Keratinocyte (primary cell): ENCODE results near the gene DMD. TPM values are rescaled to one million over a fixed set of nuclear protein-coding genes. Genes with fewer than 3 reads are reported as not detected.

Experiments
- DNase-seq: peaks from one replicate; pipeline ENCODE4 v3.0.0-alpha.2; 2011; ENCODE audit warnings: low read depth, missing footprints, low spot score
- FAIRE-seq: peaks from 2 replicates; lab custom pipeline; 2011; peaks lifted over from hg19 to GRCh38; lab: Jason Lieb, UNC
- H2AFZ ChIP-seq: 2 replicates; pipeline ENCODE4 v1.6.0; 2012; ENCODE audit warnings: low read length, control low read depth, inconsistent platforms; ENCODE audit not compliant: control insufficient read depth
- H3K27ac ChIP-seq: 2 replicates; pipeline ENCODE4 v1.5.1; 2011; ENCODE audit warnings: low read length; ENCODE audit not compliant: control insufficient read depth, insufficient read depth
- H3K27me3 ChIP-seq: 3 replicates; pipeline ENCODE4 v1.6.0; 2011; ENCODE audit warnings: low read length; ENCODE audit not compliant: control insufficient read depth, insufficient read depth; ENCODE audit errors: extremely low read depth
- H3K36me3 ChIP-seq, 2 experiments: 2 replicates in 1 of 2; 3 replicates in 1 of 2; pipeline ENCODE4 v1.5.1; 2011; ENCODE audit warnings: low read length in 2 of 2, mild to moderate bottlenecking in 1 of 2; ENCODE audit not compliant: control insufficient read depth in 2 of 2, insufficient read depth in 2 of 2; ENCODE audit errors: extremely low read depth in 1 of 2
- H3K4me1 ChIP-seq: 3 replicates; pipeline ENCODE4 v1.5.1; 2011; ENCODE audit warnings: low read length; ENCODE audit not compliant: control insufficient read depth, insufficient read depth; ENCODE audit errors: extremely low read depth
- H3K4me2 ChIP-seq: 3 replicates; pipeline ENCODE4 v1.6.0; 2011; ENCODE audit warnings: low read depth, low read length; ENCODE audit not compliant: control insufficient read depth, insufficient read depth; ENCODE audit errors: extremely low read depth
- H3K4me3 ChIP-seq, 3 experiments: fragments of 200-600 bp in 1 of 3; sonication (generic) in 1 of 3; 2 replicates in 2 of 3; 3 replicates in 1 of 3; pipeline ENCODE4 v1.5.1; 2011 to 2016; ENCODE audit warnings: low read length in 3 of 3, mild to moderate bottlenecking in 3 of 3, control low read depth in 2 of 3, inconsistent platforms in 1 of 3, low read depth in 1 of 3, mixed read lengths in 1 of 3, mixed run types in 1 of 3, moderate library complexity in 1 of 3; ENCODE audit not compliant: control insufficient read depth in 2 of 3, insufficient read depth in 2 of 3; ENCODE audit errors: extremely low read depth in 1 of 3
- H3K79me2 ChIP-seq: 2 replicates; pipeline ENCODE4 v1.6.0; 2012; ENCODE audit warnings: low read length; ENCODE audit not compliant: control insufficient read depth, insufficient read depth
- H3K9ac ChIP-seq: 3 replicates; pipeline ENCODE4 v1.6.0; 2011; ENCODE audit warnings: low read length; ENCODE audit not compliant: control insufficient read depth, insufficient read depth; ENCODE audit errors: extremely low read depth
- H3K9me1 ChIP-seq: 3 replicates; pipeline ENCODE4 v1.6.0; 2011; ENCODE audit warnings: low read length; ENCODE audit not compliant: control insufficient read depth, insufficient read depth; ENCODE audit errors: extremely low read depth
- H3K9me3 ChIP-seq: 2 replicates; pipeline ENCODE4 v1.5.1; 2012; ENCODE audit warnings: low read depth, low read length; ENCODE audit not compliant: control insufficient read depth
- H4K20me1 ChIP-seq: 3 replicates; pipeline ENCODE4 v1.6.0; 2011; ENCODE audit warnings: low read length; ENCODE audit not compliant: control insufficient read depth, insufficient read depth; ENCODE audit errors: extremely low read depth
- EZH2 ChIP-seq: IDR thresholded peaks from one replicate; pipeline ENCODE4 v1.6.1; 2012; ENCODE audit warnings: inconsistent platforms, mild to moderate bottlenecking, low read length, moderate library complexity
- dilution Hi-C: fragments of 300-500 bp; cut with MboI; formaldehyde crosslinking; loops from one replicate; pipeline ENCODE4 v1.7.0; 2020; ENCODE audit warnings: low sequenced_read_pairs; ENCODE audit not compliant: extremely low pct_ligation_motif_present
- polyA plus RNA-seq, 5 experiments: library from polyadenylated mRNA; depleted of rRNA in 3 of 5; stranded (reverse) in 3 of 5; stranded (forward) in 1 of 5; unstranded in 1 of 5; fragments of >200 nt; gene quantifications; 1 replicate in 1 of 5; 2 replicates in 3 of 5; 3 replicates in 1 of 5; pipeline versions ENCODE4 v1.2.1 to v1.2.3, GENCODE V29; 2011 to 2012; ENCODE audit warnings: missing spikeins in 2 of 5, low read depth in 1 of 5, low replicate concordance in 1 of 5
- TF ChIP-seq, protein P1 (sequence below), 3 experiments: IDR thresholded peaks in 1 of 3; conservative IDR thresholded peaks in 1 of 3; optimal IDR thresholded peaks in 1 of 3; 2 replicates in 2 of 3; 3 replicates in 1 of 3; pipeline versions ENCODE3 to v1.5.1; 2011; ENCODE audit warnings: low read length in 3 of 3, mild to moderate bottlenecking in 3 of 3, moderate library complexity in 2 of 3, control low read depth in 1 of 3, inconsistent platforms in 1 of 3; ENCODE audit not compliant: insufficient read depth in 2 of 3; ENCODE audit errors: extremely low read depth in 1 of 3

Gene DMD
- polyA plus RNA-seq, 1 donor (not counting 4 experiments of a cell fraction or from before 2014, with no cell fraction given) = 8.9 TPM

DNA sequence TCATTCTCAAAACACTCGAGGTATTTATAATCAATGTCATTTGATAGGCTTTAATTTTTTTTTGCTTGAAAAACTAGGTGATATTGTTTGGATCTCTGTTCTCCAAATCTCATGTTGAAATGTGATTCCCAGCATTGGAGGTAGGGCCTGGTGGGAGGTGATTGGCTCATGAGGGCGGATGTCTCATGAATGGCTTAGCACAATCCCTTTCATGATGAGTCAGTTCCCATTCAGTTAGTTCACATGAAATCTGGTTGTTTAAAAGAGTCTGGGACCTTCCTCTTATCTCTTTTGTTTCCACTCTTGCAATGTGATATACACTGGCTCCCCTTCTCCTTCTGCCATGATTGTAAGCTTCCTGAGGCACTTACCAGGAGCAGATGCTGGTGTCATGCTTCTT is 638.7 kb downstream of the DMD start:
- Histone ChIP-seq H4K20me1 (no peaks in the 10 kb centered on the region), H3K4me1 (no peaks in the 10 kb centered on the region), H3K4me3 (no peak overlapping the region), H3K79me2 (no peaks in the 10 kb centered on the region), H3K4me2 (no peak overlapping the region), H3K9me1 (no peaks in the 10 kb centered on the region), H3K9ac (no peak overlapping the region), H3K27ac (no peak overlapping the region), H3K9me3 (no peaks in the 10 kb centered on the region), H2AFZ (no peak overlapping the region), H3K27me3 (no peaks in the 10 kb centered on the region), H3K36me3 (no peaks in the 10 kb centered on the region)
- DNase-seq (no peak), FAIRE-seq (no peak)
- TF ChIP-seq EZH2 = no peak
- TF ChIP-seq, protein P1, sequence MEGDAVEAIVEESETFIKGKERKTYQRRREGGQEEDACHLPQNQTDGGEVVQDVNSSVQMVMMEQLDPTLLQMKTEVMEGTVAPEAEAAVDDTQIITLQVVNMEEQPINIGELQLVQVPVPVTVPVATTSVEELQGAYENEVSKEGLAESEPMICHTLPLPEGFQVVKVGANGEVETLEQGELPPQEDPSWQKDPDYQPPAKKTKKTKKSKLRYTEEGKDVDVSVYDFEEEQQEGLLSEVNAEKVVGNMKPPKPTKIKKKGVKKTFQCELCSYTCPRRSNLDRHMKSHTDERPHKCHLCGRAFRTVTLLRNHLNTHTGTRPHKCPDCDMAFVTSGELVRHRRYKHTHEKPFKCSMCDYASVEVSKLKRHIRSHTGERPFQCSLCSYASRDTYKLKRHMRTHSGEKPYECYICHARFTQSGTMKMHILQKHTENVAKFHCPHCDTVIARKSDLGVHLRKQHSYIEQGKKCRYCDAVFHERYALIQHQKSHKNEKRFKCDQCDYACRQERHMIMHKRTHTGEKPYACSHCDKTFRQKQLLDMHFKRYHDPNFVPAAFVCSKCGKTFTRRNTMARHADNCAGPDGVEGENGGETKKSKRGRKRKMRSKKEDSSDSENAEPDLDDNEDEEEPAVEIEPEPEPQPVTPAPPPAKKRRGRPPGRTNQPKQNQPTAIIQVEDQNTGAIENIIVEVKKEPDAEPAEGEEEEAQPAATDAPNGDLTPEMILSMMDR (optimal IDR thresholded peaks at IDR 0.05 in 1 of 3, IDR thresholded peaks at IDR 0.05 in 1 of 3, conservative IDR thresholded peaks at IDR 0.05 in 1 of 3; ENCODE audit: extremely low read depth in 1 of 3, insufficient read depth in 2 of 3, low read length in 3 of 3) = no peak
- dilution Hi-C loops = no loop called here

DNA sequence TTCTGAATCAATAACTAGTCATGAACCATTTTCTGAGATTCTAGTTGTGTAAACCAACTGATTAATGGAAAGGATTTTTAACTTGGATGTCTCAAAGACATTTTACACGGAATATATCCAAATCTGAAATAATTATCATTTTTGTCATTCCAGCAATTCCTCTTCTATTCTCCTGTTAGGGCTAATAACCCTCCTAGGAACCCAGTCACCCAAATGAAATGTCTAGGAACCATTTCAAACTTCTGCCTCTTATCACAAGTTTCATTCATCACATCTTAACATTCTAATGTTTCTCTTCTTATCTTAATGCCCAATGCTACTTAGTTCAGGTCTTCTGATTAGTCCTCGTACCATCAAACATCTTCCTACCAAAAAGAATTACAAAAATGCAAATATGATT is 639.8 kb downstream of the DMD start:
- Histone ChIP-seq H3K27me3 (no peaks in the 10 kb centered on the region), H4K20me1 (no peaks in the 10 kb centered on the region), H3K4me3 (no peak overlapping the region), H3K79me2 (no peaks in the 10 kb centered on the region), H3K9ac (no peak overlapping the region), H3K9me1 (no peaks in the 10 kb centered on the region), H3K27ac (no peak overlapping the region), H2AFZ (no peak overlapping the region), H3K36me3 (no peaks in the 10 kb centered on the region), H3K4me2 (no peak overlapping the region), H3K9me3 (no peaks in the 10 kb centered on the region), H3K4me1 (no peaks in the 10 kb centered on the region)
- dilution Hi-C loops = no loop called here
- no peak for TF ChIP-seq EZH2
- TF ChIP-seq, protein P1 (optimal IDR thresholded peaks at IDR 0.05 in 1 of 3, IDR thresholded peaks at IDR 0.05 in 1 of 3, conservative IDR thresholded peaks at IDR 0.05 in 1 of 3; ENCODE audit: extremely low read depth in 1 of 3, insufficient read depth in 2 of 3, low read length in 3 of 3) = no peak
- no peak for DNase-seq
- FAIRE-seq = no peak
